ENCODE data around the gene ANKRD9.

ANKRD9 gene

GRCh38 chr14:102518063-102518648 lies 8.6 kb upstream of the ANKRD9 start:
- no peak for TF ChIP-seq TEAD4 (IDR thresholded peaks at IDR 0.05)
- no peak for TF ChIP-seq FOXM1 (IDR thresholded peaks at IDR 0.05; ENCODE audit: borderline replicate concordance, low read depth)
- no peak for TF ChIP-seq CEBPB (IDR thresholded peaks at IDR 0.05)
- TF ChIP-seq ZBTB7A (IDR thresholded peaks at IDR 0.05; ENCODE audit: low read depth): no peak
- TF ChIP-seq CREB1 (IDR thresholded peaks at IDR 0.05; ENCODE audit: low read depth): no peak
- TF ChIP-seq TCF12 (IDR thresholded peaks at IDR 0.05; ENCODE audit: low read depth): no peak
- TF ChIP-seq TAF1 (IDR thresholded peaks at IDR 0.05; ENCODE audit: low read depth): no peak
- TF ChIP-seq, protein P1, sequence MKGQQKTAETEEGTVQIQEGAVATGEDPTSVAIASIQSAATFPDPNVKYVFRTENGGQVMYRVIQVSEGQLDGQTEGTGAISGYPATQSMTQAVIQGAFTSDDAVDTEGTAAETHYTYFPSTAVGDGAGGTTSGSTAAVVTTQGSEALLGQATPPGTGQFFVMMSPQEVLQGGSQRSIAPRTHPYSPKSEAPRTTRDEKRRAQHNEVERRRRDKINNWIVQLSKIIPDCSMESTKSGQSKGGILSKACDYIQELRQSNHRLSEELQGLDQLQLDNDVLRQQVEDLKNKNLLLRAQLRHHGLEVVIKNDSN (IDR thresholded peaks at IDR 0.05): no peak
- TF ChIP-seq REST (IDR thresholded peaks at IDR 0.05; ENCODE audit: low read depth): no peak
- TF ChIP-seq YY1 (IDR thresholded peaks at IDR 0.05; ENCODE audit: low read depth): no peak
- no peak for TF ChIP-seq NFIC (IDR thresholded peaks at IDR 0.05)
- TF ChIP-seq RAD21 (IDR thresholded peaks at IDR 0.05; ENCODE audit: low read depth): no peak
- no peak for TF ChIP-seq EP300 (IDR thresholded peaks at IDR 0.05; ENCODE audit: borderline replicate concordance)
- TF ChIP-seq, protein P2, sequence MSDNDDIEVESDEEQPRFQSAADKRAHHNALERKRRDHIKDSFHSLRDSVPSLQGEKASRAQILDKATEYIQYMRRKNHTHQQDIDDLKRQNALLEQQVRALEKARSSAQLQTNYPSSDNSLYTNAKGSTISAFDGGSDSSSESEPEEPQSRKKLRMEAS (IDR thresholded peaks at IDR 0.05): no peak
- TF ChIP-seq EGR1 (IDR thresholded peaks at IDR 0.05): no peak

- TF ChIP-seq ZBTB7A (IDR thresholded peaks at IDR 0.05; ENCODE audit: low read depth) (no peak), EGR1 (IDR thresholded peaks at IDR 0.05) (no peak)
Measured at GRCh38 chr14:102517392-102518062, 8.0 kb upstream of the ANKRD9 start.

DNA sequence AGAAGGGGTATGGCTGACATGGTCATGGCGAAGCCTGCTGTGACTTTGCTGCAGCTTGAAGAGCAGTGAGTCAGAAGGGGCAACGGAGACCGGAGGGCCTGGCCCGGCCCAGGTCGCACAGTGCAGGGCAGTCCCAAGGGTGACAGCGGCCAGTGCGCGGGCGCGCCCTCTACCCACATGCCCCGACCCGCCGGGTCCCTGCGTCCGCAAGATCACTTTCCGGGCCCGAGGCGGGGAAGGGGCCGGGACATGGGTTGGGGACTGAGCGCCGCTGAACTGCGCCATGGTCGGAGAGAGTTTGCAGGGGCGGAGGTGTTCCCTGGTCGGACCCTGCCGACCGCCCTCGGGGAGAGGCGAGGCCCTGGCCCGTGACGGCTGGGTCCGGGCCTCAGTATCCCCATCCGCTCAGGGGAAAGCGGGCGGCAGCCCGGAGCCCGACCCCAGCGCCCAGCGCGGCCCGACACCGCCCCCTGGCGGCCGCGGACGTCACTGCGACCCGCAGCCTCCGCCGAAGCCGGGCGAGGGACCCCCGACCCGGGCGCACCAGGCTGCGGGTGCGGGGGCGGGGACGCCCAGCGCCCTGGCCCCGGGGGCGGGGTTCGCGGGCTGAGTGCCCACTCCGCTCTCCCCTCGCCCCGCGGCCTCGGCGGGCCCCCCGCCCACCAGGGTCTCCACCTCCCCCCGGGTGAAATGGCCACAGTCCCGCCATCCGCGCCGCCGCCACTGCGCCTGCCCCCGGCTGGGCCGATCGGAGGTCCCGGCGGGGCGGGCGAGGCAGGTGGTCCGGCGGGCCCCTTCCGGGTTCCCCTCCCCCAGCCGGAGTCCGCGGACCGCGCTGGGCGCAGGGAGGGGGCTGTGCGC lies 7.2 kb upstream of the ANKRD9 start:
- no peak for TF ChIP-seq REST (IDR thresholded peaks at IDR 0.05; ENCODE audit: low read depth)
- no peak for TF ChIP-seq YY1 (IDR thresholded peaks at IDR 0.05; ENCODE audit: low read depth)
- peak; percentile 59; the same call in 1 of the 2 replicates for TF ChIP-seq ZBTB7A (IDR thresholded peaks at IDR 0.05; ENCODE audit: low read depth)
- no peak for TF ChIP-seq CREB1 (IDR thresholded peaks at IDR 0.05; ENCODE audit: low read depth)
- no peak for TF ChIP-seq TCF12 (IDR thresholded peaks at IDR 0.05; ENCODE audit: low read depth)
- no peak for TF ChIP-seq EP300 (IDR thresholded peaks at IDR 0.05; ENCODE audit: borderline replicate concordance)
- TF ChIP-seq NFIC (IDR thresholded peaks at IDR 0.05): no peak
- peak; percentile 66 for TF ChIP-seq RAD21 (IDR thresholded peaks at IDR 0.05; ENCODE audit: low read depth)
- no peak for TF ChIP-seq TEAD4 (IDR thresholded peaks at IDR 0.05)
- TF ChIP-seq, protein P2 (IDR thresholded peaks at IDR 0.05): peak; percentile 27; the same call in 1 of the 2 replicates
- TF ChIP-seq, protein P1 (IDR thresholded peaks at IDR 0.05): no peak
- TF ChIP-seq EGR1 (IDR thresholded peaks at IDR 0.05): no peak
- no peak for TF ChIP-seq CEBPB (IDR thresholded peaks at IDR 0.05)
- TF ChIP-seq FOXM1 (IDR thresholded peaks at IDR 0.05; ENCODE audit: borderline replicate concordance, low read depth): no peak
- no peak for TF ChIP-seq TAF1 (IDR thresholded peaks at IDR 0.05; ENCODE audit: low read depth)

DNA sequence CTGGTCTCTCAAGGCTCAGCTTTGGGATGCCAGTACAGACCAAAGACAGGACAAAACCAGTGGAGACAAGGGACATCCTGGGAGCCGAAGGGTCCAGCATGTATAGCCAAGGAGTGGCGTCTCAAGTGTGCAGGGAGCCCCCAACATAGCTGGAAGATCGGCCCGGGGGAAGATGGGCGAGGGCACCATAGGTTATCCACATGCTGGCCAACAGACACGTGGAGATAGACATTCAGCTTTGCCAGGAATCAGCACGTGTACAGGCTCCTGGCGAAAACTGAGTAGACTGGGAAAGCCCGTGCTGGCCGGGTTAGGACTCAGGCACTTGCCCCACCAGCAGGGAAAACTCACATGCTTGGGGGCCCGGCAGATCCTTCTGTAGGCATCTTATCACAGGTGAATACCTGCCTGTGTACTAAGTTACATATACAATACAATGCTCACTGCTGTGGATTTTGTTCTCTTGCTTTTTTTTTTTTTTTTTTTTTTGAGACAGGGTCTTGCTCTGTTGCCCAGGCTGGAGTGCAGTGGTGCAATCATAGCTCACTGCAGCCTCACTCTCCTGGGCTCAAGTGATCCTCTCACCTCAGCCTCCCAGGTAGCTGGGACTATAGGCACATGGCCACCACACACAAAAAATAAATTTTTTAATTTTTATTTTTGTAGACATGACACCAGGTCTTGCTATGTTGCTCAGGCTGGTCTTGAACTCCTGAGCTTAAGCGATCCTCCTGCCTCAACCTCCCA lies 5.6 kb upstream of the ANKRD9 start:
- no peak for TF ChIP-seq EP300 (IDR thresholded peaks at IDR 0.05; ENCODE audit: borderline replicate concordance)
- TF ChIP-seq, protein P1 (IDR thresholded peaks at IDR 0.05): no peak
- TF ChIP-seq, protein P2 (IDR thresholded peaks at IDR 0.05): no peak
- no peak for TF ChIP-seq FOXM1 (IDR thresholded peaks at IDR 0.05; ENCODE audit: borderline replicate concordance, low read depth)
- TF ChIP-seq TEAD4 (IDR thresholded peaks at IDR 0.05): no peak
- no peak for TF ChIP-seq CEBPB (IDR thresholded peaks at IDR 0.05)
- TF ChIP-seq TCF12 (IDR thresholded peaks at IDR 0.05; ENCODE audit: low read depth): no peak
- TF ChIP-seq TAF1 (IDR thresholded peaks at IDR 0.05; ENCODE audit: low read depth): no peak
- no peak for TF ChIP-seq RAD21 (IDR thresholded peaks at IDR 0.05; ENCODE audit: low read depth)
- TF ChIP-seq ZBTB7A (IDR thresholded peaks at IDR 0.05; ENCODE audit: low read depth): no peak
- no peak for TF ChIP-seq NFIC (IDR thresholded peaks at IDR 0.05)

Measured in Ishikawa (cell line).